Ovary (tissue), 9 donors: Measurements from ENCODE around the gene LRIG1. TPM values are rescaled to one million over a fixed set of nuclear protein-coding genes. Genes with fewer than 3 reads are reported as not detected.

ENCODE experiments used
- DNase-seq, 5 donors: peaks; one replicate each; pipeline ENCODE4 v3.0.0-alpha.2; 2019 to 2020
- H3K27ac ChIP-seq, 2 donors: fragments of 200-600 bp; one replicate each; pipeline versions ENCODE4 v1.5.1 to v1.8.0; 2019 to 2022
- H3K27me3 ChIP-seq: fragments of 200-600 bp; one replicate; pipeline ENCODE4 v1.8.0; 2022
- H3K36me3 ChIP-seq: fragments of 200-600 bp; sonication (generic); one replicate; pipeline ENCODE4 v1.5.1; 2019
- H3K4me1 ChIP-seq: one replicate; pipeline ENCODE4 v1.8.1; 2013; ENCODE audit warnings: mild to moderate bottlenecking, moderate library complexity; ENCODE audit not compliant: insufficient read depth
- H3K4me3 ChIP-seq: fragments of 200-600 bp; sonication (generic); one replicate; pipeline ENCODE4 v1.5.1; 2017
- H3K9me3 ChIP-seq, 2 donors: fragments of 200-600 bp in 1 of 2; sonication (generic) in 1 of 2; one replicate each; pipeline versions ENCODE4 v1.5.1 to v1.8.1; 2013 to 2019; ENCODE audit warnings: mild to moderate bottlenecking in 1 of 2, moderate library complexity in 1 of 2
- CTCF ChIP-seq, 3 donors: fragments of 450-650 bp in 2 of 3; fragments of 200-600 bp in 1 of 3; IDR thresholded peaks; one replicate each; pipeline versions ENCODE4 v1.5.1 to v1.8.0; 2016 to 2022; ENCODE audit warnings: antibody characterized with exemption in 3 of 3, mild to moderate bottlenecking in 1 of 3
- EP300 ChIP-seq: sonication (generic); formaldehyde crosslinking; IDR thresholded peaks from one replicate; pipeline ENCODE4 v1.6.1; 2017; ENCODE audit warnings: antibody characterized with exemption
- POLR2A ChIP-seq: fragments of 450-650 bp; IDR thresholded peaks from one replicate; pipeline ENCODE4 v1.6.1; 2017; ENCODE audit warnings: antibody characterized with exemption, mild to moderate bottlenecking, moderate library complexity
- WGBS, 3 donors: extraction: QIAGEN DNeasy Blood & Tissue Kit in 1 of 3; methylation state at CpG; one replicate each; pipeline versions ENCODE4 v1.1.5 to v1.1.7; 2013 to 2017; 5-methylcytosine and 5-hydroxymethylcytosine counted together
- intact Hi-C, 4 donors: fragments of 100-400 bp; cut with DNase I; formaldehyde crosslinking; loops; one replicate each; pipeline versions ENCODE4 v1.11.0 to v1.15.1; 2022 to 2023
- polyA plus RNA-seq, 2 donors: library from polyadenylated mRNA; stranded (reverse); fragments of 200-250 nt in 1 of 2; fragments of 350-450 nt in 1 of 2; fragmentation: Illumina TruSeq in 1 of 2; extraction: RNeasy Lipid Tissue Mini Kit (QIAGEN cat#74804) in 1 of 2; gene quantifications; one replicate each; pipeline ENCODE4 v1.2.3, GENCODE V29; 2013 to 2014
- total RNA-seq, 7 donors: library from RNA; depleted of rRNA in 2 of 7; stranded (reverse); fragments of >200 nt in 2 of 7; fragmentation: NEBNext Ultra II Directional in 3 of 7; extraction: Animal tissue kit (Norgen Biotek cat#: 25700) in 3 of 7; gene quantifications; one replicate each; pipeline versions ENCODE4 v1.1.0 to v1.2.4, GENCODE V29; 2016 to 2023
- donor health status: DM: no; HTN: no; CAD: no; lungs with moderate emphysema.
- donor health status: DM: no; HTN: no; CAD: no.
- donor health status: Bipolar disorder and iron deficiency.
- donor health status: DM: yes; HTN: yes; CAD: no.
- donor health status: DM: no; HTN: no; CAD: no.
- donor health status: DM: yes; HTN: yes; CAD: no.

The LRIG1 gene
- total and polyA plus RNA-seq, 9 donors, result 29.1 to 64.8 (median 42.6) TPM

DNA sequence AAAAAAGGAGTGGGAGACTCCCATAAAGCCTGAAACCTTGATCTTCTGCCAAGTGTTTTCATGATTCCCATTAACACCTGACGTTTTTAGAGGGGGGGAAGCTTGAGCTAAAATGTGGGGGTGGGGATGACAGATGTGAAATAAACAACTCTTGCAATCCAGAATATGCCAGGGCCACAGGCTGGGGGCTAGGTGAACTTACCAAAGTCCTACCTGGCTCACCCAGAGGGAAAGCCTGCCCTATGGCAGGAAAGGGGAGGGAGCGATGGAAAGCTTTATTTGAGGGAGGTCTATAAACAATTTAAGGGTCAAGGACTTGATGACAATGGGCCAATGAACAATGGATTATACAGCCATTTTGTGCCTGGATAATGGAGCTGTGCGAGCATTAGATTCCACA is 108.3 kb downstream of the LRIG1 start:
- H3K4me3 ChIP-seq, result no peak overlapping the region
- WGBS, 3 donors, result 65 to 76% (median 67%) methylated on average over 3 of the region's 3 CpGs
- H3K4me1 ChIP-seq, result peaks cover 21% of the 10 kb centered on the region
- no peaks in the 10 kb centered on the region for H3K9me3 ChIP-seq
- TF ChIP-seq POLR2A (no peak), EP300 (no peak), CTCF (IDR thresholded peaks at IDR 0.05) (no peak)
- no peaks in the 10 kb centered on the region for H3K36me3 ChIP-seq
- intact Hi-C loops, result no loop called here
- H3K27ac ChIP-seq, result no peak overlapping the region
- H3K27me3 ChIP-seq, result no peaks in the 10 kb centered on the region
- no peak for DNase-seq

- H3K4me1 ChIP-seq, result peaks cover 14% of the 10 kb centered on the region
- no peak for DNase-seq
- intact Hi-C loops, result no loop called here
- no peak overlapping the region for H3K4me3 ChIP-seq
- H3K27me3 ChIP-seq, result no peaks in the 10 kb centered on the region
- H3K36me3 ChIP-seq, result no peaks in the 10 kb centered on the region
- TF ChIP-seq POLR2A (no peak), EP300 (no peak), CTCF (IDR thresholded peaks at IDR 0.05) (no peak)
- no peak overlapping the region for H3K27ac ChIP-seq
- H3K9me3 ChIP-seq, result no peaks in the 10 kb centered on the region
Observed at GRCh38 chr3:66390013-66390412, 110.8 kb downstream of the LRIG1 start.

GRCh38 chr3:66386925-66387650 is 113.7 kb downstream of the LRIG1 start:
- no peak for TF ChIP-seq POLR2A
- TF ChIP-seq CTCF (IDR thresholded peaks at IDR 0.05), result no peak
- no peak for TF ChIP-seq EP300
- WGBS, 3 donors, result 94 to 97% (median 95%) methylated on average over 7 of the region's 7 CpGs
- Histone ChIP-seq H3K27ac (no peak overlapping the region), H3K9me3 (no peaks in the 10 kb centered on the region), H3K4me3 (no peak overlapping the region), H3K27me3 (no peaks in the 10 kb centered on the region), H3K4me1 (no peaks in the 10 kb centered on the region), H3K36me3 (no peaks in the 10 kb centered on the region)
- no peak for DNase-seq
- intact Hi-C loops, result no loop called here

DNA sequence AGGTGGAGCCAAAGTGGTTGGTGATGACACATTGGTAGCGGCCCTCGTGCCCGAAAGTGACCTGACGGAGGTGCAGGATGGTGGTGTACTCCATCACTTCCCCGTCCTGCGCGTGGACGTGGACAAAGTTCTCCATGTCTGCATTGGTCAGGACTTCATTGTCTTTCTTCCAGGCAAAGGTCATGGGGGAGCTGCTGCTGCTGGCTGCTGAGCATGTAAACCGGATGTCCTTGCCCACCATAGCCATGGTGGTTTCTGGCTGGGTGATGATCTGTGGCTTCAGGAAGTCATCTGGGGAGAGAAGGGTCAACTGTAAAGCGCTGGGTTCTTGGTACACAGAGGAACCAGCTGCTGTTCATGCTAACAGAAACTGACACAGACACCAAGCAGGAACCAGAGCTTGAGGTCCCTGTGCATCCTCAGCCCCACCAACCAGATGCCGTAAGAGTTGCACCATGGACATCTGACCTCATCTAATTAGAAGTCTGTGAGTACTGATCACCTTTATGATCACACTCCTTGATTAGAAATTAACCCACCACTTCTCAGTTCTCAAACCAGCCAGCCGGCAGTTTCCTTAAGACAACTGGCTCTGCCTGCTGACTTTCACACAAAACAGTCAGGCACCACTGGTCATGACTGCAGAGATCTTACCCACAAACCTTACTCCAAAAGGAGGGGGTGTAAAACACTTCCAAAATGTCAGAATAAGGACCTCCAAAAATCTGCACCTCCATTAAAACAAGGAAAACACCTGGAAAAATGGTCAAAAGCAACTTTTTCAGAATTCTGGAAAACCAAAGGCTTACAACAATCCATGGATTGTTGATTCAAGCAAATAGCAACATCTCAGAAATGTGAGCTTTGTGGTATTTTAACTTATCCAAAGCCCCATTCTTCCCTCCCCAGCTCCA is 114.6 kb downstream of the LRIG1 start:
- intact Hi-C loops, result no loop called here
- Histone ChIP-seq H3K4me3 (no peak overlapping the region), H3K36me3 (no peaks in the 10 kb centered on the region), H3K9me3 (no peaks in the 10 kb centered on the region), H3K27ac (no peak overlapping the region), H3K27me3 (no peaks in the 10 kb centered on the region), H3K4me1 (no peaks in the 10 kb centered on the region)
- 94 to 96% (median 95%) methylated on average over 12 of the region's 12 CpGs for WGBS, 3 donors
- no peak for TF ChIP-seq POLR2A
- no peak for TF ChIP-seq CTCF (IDR thresholded peaks at IDR 0.05)
- no peak for TF ChIP-seq EP300
- no peak for DNase-seq
